Astrocyte (in vitro differentiated cells and primary cell): ENCODE measurements around the gene CPNE2. TPM values are rescaled to one million over a fixed set of nuclear protein-coding genes. Genes with fewer than 3 reads are reported as not detected.
"Not testable (repeated sequence)": the region's sequence is repeated elsewhere in the genome, so short reads cannot be mapped to it uniquely, and the experiment has no call there.

Source experiments
- DNase-seq: peaks from one replicate; pipeline ENCODE4 v3.0.0-alpha.2; 2010; ENCODE audit warnings: low read depth
- FAIRE-seq: peaks from 2 replicates; lab custom pipeline; 2011; peaks lifted over from hg19 to GRCh38; lab: Jason Lieb, UNC
- H2AFZ ChIP-seq: 2 replicates; pipeline ENCODE4 v1.6.0; 2012; ENCODE audit warnings: low read depth, low read length, inconsistent platforms
- H3K27ac ChIP-seq: 2 replicates; pipeline ENCODE4 v1.5.1; 2011; ENCODE audit warnings: low read depth, low read length, inconsistent platforms
- H3K27me3 ChIP-seq: 2 replicates; pipeline ENCODE4 v1.6.0; 2011; ENCODE audit warnings: low read length, inconsistent platforms; ENCODE audit not compliant: insufficient read depth
- H3K36me3 ChIP-seq: 2 replicates; pipeline ENCODE4 v1.5.1; 2011; ENCODE audit warnings: low read length, inconsistent platforms; ENCODE audit not compliant: insufficient read depth
- H3K4me1 ChIP-seq: 2 replicates; pipeline ENCODE4 v1.5.1; 2011; ENCODE audit warnings: low read length, inconsistent platforms; ENCODE audit not compliant: insufficient read depth
- H3K4me2 ChIP-seq: 2 replicates; pipeline ENCODE4 v1.6.0; 2012; ENCODE audit warnings: low read length, inconsistent platforms
- H3K4me3 ChIP-seq: 2 replicates; pipeline ENCODE4 v1.5.1; 2011; ENCODE audit warnings: low read depth, mild to moderate bottlenecking, low read length, inconsistent platforms; ENCODE audit not compliant: insufficient read depth
- H3K79me2 ChIP-seq: 2 replicates; pipeline ENCODE4 v1.6.0; 2012; ENCODE audit warnings: mild to moderate bottlenecking, low read length, inconsistent platforms; ENCODE audit not compliant: insufficient read depth
- H3K9ac ChIP-seq: 2 replicates; pipeline ENCODE4 v1.6.0; 2012; ENCODE audit warnings: mild to moderate bottlenecking, low read length, inconsistent platforms
- H3K9me3 ChIP-seq: 2 replicates; pipeline ENCODE4 v1.5.1; 2012; ENCODE audit warnings: low read depth, mild to moderate bottlenecking, low read length, inconsistent platforms; ENCODE audit not compliant: insufficient read depth
- H4K20me1 ChIP-seq: 2 replicates; pipeline ENCODE4 v1.6.0; 2012; ENCODE audit warnings: low read length, inconsistent platforms; ENCODE audit not compliant: insufficient read depth
- H3K27ac Mint-ChIP-seq: one replicate; pipeline ENCODE4 v1.8.0; 2021; ENCODE audit warnings: mild to moderate bottlenecking, mixed read lengths; ENCODE audit not compliant: unreplicated experiment
- H3K27me3 Mint-ChIP-seq: one replicate; pipeline ENCODE4 v1.8.0; 2021; ENCODE audit warnings: low read depth, mixed read lengths; ENCODE audit not compliant: unreplicated experiment
- H3K36me3 Mint-ChIP-seq: one replicate; pipeline ENCODE4 v1.8.0; 2021; ENCODE audit warnings: low read depth, mixed read lengths; ENCODE audit not compliant: unreplicated experiment
- H3K4me1 Mint-ChIP-seq: one replicate; pipeline ENCODE4 v1.8.0; 2021; ENCODE audit warnings: low read depth, mixed read lengths; ENCODE audit not compliant: unreplicated experiment
- H3K4me3 Mint-ChIP-seq: one replicate; pipeline ENCODE4 v1.8.0; 2021; ENCODE audit warnings: mild to moderate bottlenecking, moderate library complexity, mixed read lengths; ENCODE audit not compliant: unreplicated experiment
- H3K9me3 Mint-ChIP-seq: one replicate; pipeline ENCODE4 v1.8.0; 2021; ENCODE audit warnings: mild to moderate bottlenecking, mixed read lengths; ENCODE audit not compliant: unreplicated experiment
- EZH2 ChIP-seq: IDR thresholded peaks from 2 replicates; pipeline ENCODE4 v1.6.1; 2012; ENCODE audit warnings: mild to moderate bottlenecking, low read length, inconsistent platforms; ENCODE audit not compliant: insufficient read depth
- total RNA-seq: library from RNA; stranded (reverse); gene quantifications from 2 replicates; pipeline ENCODE4 v1.2.1, GENCODE V29; 2021
- TF ChIP-seq, protein P1 (sequence below): IDR thresholded peaks from 2 replicates; pipeline ENCODE4 v1.5.1; 2011; ENCODE audit warnings: low read depth, mild to moderate bottlenecking, inconsistent platforms, low read length, moderate library complexity; ENCODE audit not compliant: insufficient read depth

CPNE2 gene
- total RNA-seq, 1 donor from 2014 or later = 19.3 TPM

DNA sequence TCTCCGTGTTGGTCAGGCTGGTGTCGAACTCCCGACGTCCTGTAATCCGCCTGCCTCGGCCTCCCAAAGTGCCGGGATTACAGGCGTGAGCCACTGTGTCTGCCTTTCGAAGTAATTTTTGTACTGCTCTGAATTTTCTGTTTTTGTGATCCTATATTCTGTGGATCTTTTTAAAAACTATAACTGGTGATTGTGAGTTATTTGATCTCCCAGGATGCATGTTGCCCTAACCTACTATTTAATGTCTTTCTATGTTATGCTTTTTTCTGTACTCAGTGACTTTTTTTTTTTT is 96.3 kb downstream of the CPNE2 start:
- no peak overlapping the region for H2AFZ ChIP-seq
- peaks cover 96% of the 10 kb centered on the region for H3K79me2 ChIP-seq
- no peak overlapping the region for H3K27ac ChIP-seq
- no peak overlapping the region for H3K9ac ChIP-seq
- H3K27me3 Mint-ChIP-seq = no peaks in the 10 kb centered on the region
- no peaks in the 10 kb centered on the region for H3K9me3 ChIP-seq
- no peak for TF ChIP-seq EZH2
- TF ChIP-seq, protein P1, sequence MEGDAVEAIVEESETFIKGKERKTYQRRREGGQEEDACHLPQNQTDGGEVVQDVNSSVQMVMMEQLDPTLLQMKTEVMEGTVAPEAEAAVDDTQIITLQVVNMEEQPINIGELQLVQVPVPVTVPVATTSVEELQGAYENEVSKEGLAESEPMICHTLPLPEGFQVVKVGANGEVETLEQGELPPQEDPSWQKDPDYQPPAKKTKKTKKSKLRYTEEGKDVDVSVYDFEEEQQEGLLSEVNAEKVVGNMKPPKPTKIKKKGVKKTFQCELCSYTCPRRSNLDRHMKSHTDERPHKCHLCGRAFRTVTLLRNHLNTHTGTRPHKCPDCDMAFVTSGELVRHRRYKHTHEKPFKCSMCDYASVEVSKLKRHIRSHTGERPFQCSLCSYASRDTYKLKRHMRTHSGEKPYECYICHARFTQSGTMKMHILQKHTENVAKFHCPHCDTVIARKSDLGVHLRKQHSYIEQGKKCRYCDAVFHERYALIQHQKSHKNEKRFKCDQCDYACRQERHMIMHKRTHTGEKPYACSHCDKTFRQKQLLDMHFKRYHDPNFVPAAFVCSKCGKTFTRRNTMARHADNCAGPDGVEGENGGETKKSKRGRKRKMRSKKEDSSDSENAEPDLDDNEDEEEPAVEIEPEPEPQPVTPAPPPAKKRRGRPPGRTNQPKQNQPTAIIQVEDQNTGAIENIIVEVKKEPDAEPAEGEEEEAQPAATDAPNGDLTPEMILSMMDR = no peak
- H3K36me3 ChIP-seq = no peaks in the 10 kb centered on the region
- H3K27me3 ChIP-seq = no peaks in the 10 kb centered on the region
- no peaks in the 10 kb centered on the region for H3K36me3 Mint-ChIP-seq
- H4K20me1 ChIP-seq = peaks cover 32% of the 10 kb centered on the region
- H3K4me1 ChIP-seq = peaks cover 46% of the 10 kb centered on the region
- peak overlapping the region; percentile 100 for H3K4me3 Mint-ChIP-seq
- H3K4me2 ChIP-seq = peak overlapping the region; percentile 96
- FAIRE-seq (no peak), DNase-seq (no peak)
- H3K9me3 Mint-ChIP-seq = no peaks in the 10 kb centered on the region
- peak overlapping the region; percentile 75 for H3K27ac Mint-ChIP-seq
- no peak overlapping the region for H3K4me3 ChIP-seq
- peaks cover 47% of the 10 kb centered on the region for H3K4me1 Mint-ChIP-seq

DNA sequence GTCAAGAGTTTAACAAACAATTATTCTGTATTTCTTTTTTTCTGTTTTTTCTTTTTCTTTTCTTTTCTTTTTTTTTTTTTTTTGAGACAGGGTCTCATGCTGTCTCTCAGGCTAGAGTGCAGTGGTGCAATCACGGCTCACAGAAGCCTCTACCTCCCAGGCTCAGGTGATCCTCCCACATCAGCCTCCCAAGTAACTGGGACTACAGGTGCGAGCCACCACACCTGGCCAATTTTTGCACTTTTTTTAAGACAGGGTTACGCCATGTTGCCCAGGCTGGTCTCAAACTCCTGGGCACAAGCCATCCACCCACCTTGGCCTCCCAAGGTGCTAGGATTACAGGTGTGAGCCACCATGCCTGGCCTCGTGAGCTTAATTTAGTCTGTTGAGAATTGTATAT is 97.1 kb downstream of the CPNE2 start:
- not testable (repeated sequence) for DNase-seq, H3K27ac ChIP-seq, H3K4me2 ChIP-seq, H3K9ac ChIP-seq, H2AFZ ChIP-seq, H3K4me3 Mint-ChIP-seq, FAIRE-seq, H3K27me3 Mint-ChIP-seq, H3K9me3 Mint-ChIP-seq, H3K36me3 ChIP-seq, H3K27me3 ChIP-seq, H3K4me3 ChIP-seq, H3K36me3 Mint-ChIP-seq, H3K9me3 ChIP-seq, H3K27ac Mint-ChIP-seq
- H3K79me2 ChIP-seq = peaks cover 90% of the 10 kb centered on the region
- H3K4me1 Mint-ChIP-seq = peaks cover 48% of the 10 kb centered on the region
- peaks cover 32% of the 10 kb centered on the region for H4K20me1 ChIP-seq
- H3K4me1 ChIP-seq = peaks cover 52% of the 10 kb centered on the region

DNA sequence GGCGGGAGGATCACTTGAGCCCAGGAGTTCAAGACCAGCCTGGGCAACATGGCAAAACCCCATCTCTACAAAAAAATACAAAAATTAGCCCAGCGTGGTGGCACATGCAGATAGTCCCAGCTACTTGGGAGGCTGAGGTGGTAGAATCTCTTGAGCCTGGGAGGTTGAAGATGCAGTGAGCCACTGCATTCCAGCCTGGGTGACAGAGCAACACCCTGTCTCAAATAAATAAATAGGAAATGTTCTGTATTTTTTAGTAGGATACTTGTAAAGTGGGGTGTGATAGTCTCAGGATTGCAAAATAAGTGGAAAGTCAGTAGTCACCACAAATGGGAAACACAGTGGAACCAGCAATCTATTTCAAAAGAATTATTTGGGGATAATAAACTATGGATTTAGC is 97.8 kb downstream of the CPNE2 start:
- no peak overlapping the region for H2AFZ ChIP-seq
- FAIRE-seq (no peak), DNase-seq (no peak)
- peaks cover 32% of the 10 kb centered on the region for H4K20me1 ChIP-seq
- peak overlapping the region; percentile 77 for H3K4me2 ChIP-seq
- Mint-ChIP-seq H3K9me3 (no peaks in the 10 kb centered on the region), H3K4me3 (peak overlapping the region; percentile 40), H3K4me1 (peaks cover 47% of the 10 kb centered on the region), H3K27ac (no peak overlapping the region), H3K27me3 (no peaks in the 10 kb centered on the region), H3K36me3 (no peaks in the 10 kb centered on the region)
- no peaks in the 10 kb centered on the region for H3K27me3 ChIP-seq
- no peaks in the 10 kb centered on the region for H3K9me3 ChIP-seq
- peak overlapping the region; percentile 46 for H3K9ac ChIP-seq
- peaks cover 87% of the 10 kb centered on the region for H3K79me2 ChIP-seq
- peak overlapping the region; percentile 94 for H3K27ac ChIP-seq
- TF ChIP-seq, protein P1 = no peak
- no peak for TF ChIP-seq EZH2
- H3K4me1 ChIP-seq = peaks cover 52% of the 10 kb centered on the region
- H3K4me3 ChIP-seq = no peak overlapping the region
- no peaks in the 10 kb centered on the region for H3K36me3 ChIP-seq
